ENCODE results near the gene GJB5.
"Not testable (repeated sequence)": the region's sequence is repeated elsewhere in the genome, so short reads cannot be mapped to it uniquely, and the experiment has no call there.

Gene GJB5

GRCh38 chr1:34754964-34755637 is at the start of gene GJB5:
Gene GJB5 (plus strand): TSS chr1:34755047. CDS start chr1:34757331, 2,284 bp downstream.
- no peak for DNase-seq

- DNase-seq = no peak
Measured at GRCh38 chr1:34705077-34705476, 49.8 kb upstream of the GJB5 start.

- DNase-seq = no peak
Measured at GRCh38 chr1:34708106-34708505, 46.7 kb upstream of the GJB5 start.

GRCh38 chr1:34709547-34709946 is 45.3 kb upstream of the GJB5 start:
- DNase-seq = no peak

- DNase-seq = no peak
Measured at GRCh38 chr1:34710812-34711211, 44.0 kb upstream of the GJB5 start.

GRCh38 chr1:34711485-34711884 is 43.4 kb upstream of the GJB5 start:
- DNase-seq = no peak

GRCh38 chr1:34712007-34712688 is 42.7 kb upstream of the GJB5 start:
- DNase-seq = no peak

GRCh38 chr1:34713443-34713842 is 41.4 kb upstream of the GJB5 start:
- no peak for DNase-seq

- DNase-seq = no peak
Measured at GRCh38 chr1:34714386-34714785, 40.5 kb upstream of the GJB5 start.

- no peak for DNase-seq
Measured at GRCh38 chr1:34715139-34715538, 39.7 kb upstream of the GJB5 start.

GRCh38 chr1:34721241-34721640 is 33.6 kb upstream of the GJB5 start:
- no peak for DNase-seq

GRCh38 chr1:34721646-34722355 is 33.0 kb upstream of the GJB5 start:
- DNase-seq = no peak

GRCh38 chr1:34726861-34727260 is 28.0 kb upstream of the GJB5 start:
- no peak for DNase-seq

- no peak for DNase-seq
Measured at GRCh38 chr1:34730485-34730884, 24.4 kb upstream of the GJB5 start.

GRCh38 chr1:34732831-34733230 is 22.0 kb upstream of the GJB5 start:
- not testable (repeated sequence) for DNase-seq

GRCh38 chr1:34736692-34737091 is 18.2 kb upstream of the GJB5 start:
- DNase-seq = no peak

- DNase-seq = not testable (repeated sequence)
Measured at GRCh38 chr1:34737236-34737635, 17.6 kb upstream of the GJB5 start.

GRCh38 chr1:34739613-34740012 is 15.2 kb upstream of the GJB5 start:
- DNase-seq = no peak

- no peak for DNase-seq
Measured at GRCh38 chr1:34740161-34740868, 14.5 kb upstream of the GJB5 start.

- DNase-seq = peak; percentile 46 to 78 (median 66)
Measured at GRCh38 chr1:34742667-34743270, 12.1 kb upstream of the GJB5 start.

GRCh38 chr1:34743775-34744174 is 11.1 kb upstream of the GJB5 start:
- DNase-seq = no peak

GRCh38 chr1:34744851-34745250 is 10.0 kb upstream of the GJB5 start:
- no peak for DNase-seq

GRCh38 chr1:34745666-34746065 is 9.2 kb upstream of the GJB5 start:
- no peak for DNase-seq
